ENCODE data around the gene INA. TPM values are rescaled to one million over a fixed set of nuclear protein-coding genes. Genes with fewer than 3 reads are reported as not detected.
"Not testable (repeated sequence)": the region's sequence is repeated elsewhere in the genome, so short reads cannot be mapped to it uniquely, and the experiment has no call there.

INA gene
- polyA plus RNA-seq, result 1 to 10 TPM in 1 of 3 donors, under 1 TPM in 1, not detected in 1; 0.03 to 1.1 TPM

DNA sequence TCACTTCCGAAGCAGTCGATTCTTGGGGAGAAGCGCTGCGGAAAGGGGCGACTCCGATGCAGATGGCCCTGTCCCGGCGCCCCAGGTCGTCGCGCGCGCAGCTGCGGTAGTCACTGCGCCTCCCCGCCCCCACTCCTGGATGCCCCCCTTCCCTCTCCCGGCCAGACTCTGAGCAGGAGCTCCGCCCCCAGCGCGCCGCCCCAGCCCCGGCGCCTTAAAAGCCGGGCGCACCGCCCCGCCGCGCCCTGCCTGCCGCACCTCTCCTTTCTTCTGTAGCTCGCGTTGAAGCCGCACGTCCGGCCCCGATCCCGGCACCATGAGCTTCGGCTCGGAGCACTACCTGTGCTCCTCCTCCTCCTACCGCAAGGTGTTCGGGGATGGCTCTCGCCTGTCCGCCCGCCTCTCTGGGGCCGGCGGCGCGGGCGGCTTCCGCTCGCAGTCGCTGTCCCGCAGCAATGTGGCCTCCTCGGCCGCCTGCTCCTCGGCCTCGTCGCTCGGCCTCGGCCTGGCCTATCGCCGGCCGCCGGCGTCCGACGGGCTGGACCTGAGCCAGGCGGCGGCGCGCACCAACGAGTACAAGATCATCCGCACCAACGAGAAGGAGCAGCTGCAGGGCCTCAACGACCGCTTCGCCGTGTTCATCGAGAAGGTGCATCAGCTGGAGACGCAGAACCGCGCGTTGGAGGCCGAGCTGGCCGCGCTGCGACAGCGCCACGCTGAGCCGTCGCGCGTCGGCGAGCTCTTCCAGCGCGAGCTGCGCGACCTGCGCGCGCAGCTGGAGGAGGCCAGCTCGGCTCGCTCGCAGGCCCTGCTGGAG lies at the start of gene INA:
Gene INA, plus strand, starts transcription at position 243 of the 817 bp plus-strand sequence. Its CDS starts 74 bp downstream, at position 317.
- WGBS, 3 donors, result 1 to 2% (median 1%) methylated on average over 85 to 104 of the region's 105 CpGs
- no peak within 1 kb of the TSS for H3K27ac ChIP-seq (ENCODE audit: low read depth, low read length)

DNA sequence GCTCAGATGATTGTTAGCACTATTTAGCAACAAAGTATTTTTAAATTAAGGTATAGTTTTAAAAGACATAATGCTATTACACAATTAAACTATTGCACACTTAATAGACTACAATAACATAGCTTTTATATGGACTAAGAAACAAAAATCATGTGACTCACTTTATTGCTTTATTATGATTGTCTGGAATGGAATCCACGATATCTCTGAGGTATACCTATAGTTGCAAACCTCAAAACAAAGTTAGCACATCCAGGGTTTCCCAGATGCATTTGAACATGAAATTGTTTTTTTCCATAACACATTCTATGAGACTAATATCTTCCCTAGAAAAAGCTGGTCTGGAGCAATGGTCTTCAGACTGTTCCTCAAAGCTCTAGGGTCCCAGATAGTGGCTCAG lies 49.5 kb upstream of the INA start:
- H3K27ac ChIP-seq (ENCODE audit: low read depth, low read length), result no peak overlapping the region
- 94 to 96% (median 96%) methylated on average over 1 of the region's 1 CpG for whole genome bisulfite sequencing, 3 donors

- WGBS, 3 donors, result 32 to 52% (median 37%) methylated on average over 4 of the region's 4 CpGs
- H3K27ac ChIP-seq (ENCODE audit: low read depth, low read length), result no peak overlapping the region
Observed at GRCh38 chr10:103231047-103231551, 45.8 kb upstream of the INA start.

- 71 to 80% (median 75%) methylated on average over 3 of the region's 3 CpGs for WGBS, 3 donors
- no peak overlapping the region for H3K27ac ChIP-seq (ENCODE audit: low read depth, low read length)
Observed at GRCh38 chr10:103232131-103232673, 44.7 kb upstream of the INA start.

- H3K27ac ChIP-seq (ENCODE audit: low read depth, low read length), result no peak overlapping the region
- WGBS, 3 donors, result 63 to 71% (median 70%) methylated on average over 7 of the region's 7 CpGs
Observed at GRCh38 chr10:103232772-103233488, 44.0 kb upstream of the INA start.

DNA sequence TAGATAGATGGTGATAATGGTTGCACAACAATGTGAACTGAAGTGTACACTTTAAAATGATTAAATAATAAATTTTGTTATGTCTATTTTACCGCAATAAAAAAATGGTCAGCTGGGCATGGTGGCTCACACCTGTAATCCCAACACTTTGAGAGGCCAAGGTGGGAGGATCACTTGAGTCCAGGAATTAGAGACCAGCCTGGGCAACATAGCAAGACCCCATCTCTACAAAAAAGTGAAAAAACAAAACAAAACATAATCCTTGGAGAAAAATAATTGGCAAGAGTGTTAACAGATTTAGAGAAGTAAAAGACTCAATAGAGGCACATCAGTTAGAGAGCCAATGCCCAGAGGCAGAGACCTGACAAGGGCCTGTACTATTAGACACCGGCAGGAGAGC lies 41.2 kb upstream of the INA start:
- 95 to 96% (median 95%) methylated on average over 2 of the region's 2 CpGs for WGBS, 3 donors
- no peak overlapping the region for H3K27ac ChIP-seq (ENCODE audit: low read depth, low read length)

DNA sequence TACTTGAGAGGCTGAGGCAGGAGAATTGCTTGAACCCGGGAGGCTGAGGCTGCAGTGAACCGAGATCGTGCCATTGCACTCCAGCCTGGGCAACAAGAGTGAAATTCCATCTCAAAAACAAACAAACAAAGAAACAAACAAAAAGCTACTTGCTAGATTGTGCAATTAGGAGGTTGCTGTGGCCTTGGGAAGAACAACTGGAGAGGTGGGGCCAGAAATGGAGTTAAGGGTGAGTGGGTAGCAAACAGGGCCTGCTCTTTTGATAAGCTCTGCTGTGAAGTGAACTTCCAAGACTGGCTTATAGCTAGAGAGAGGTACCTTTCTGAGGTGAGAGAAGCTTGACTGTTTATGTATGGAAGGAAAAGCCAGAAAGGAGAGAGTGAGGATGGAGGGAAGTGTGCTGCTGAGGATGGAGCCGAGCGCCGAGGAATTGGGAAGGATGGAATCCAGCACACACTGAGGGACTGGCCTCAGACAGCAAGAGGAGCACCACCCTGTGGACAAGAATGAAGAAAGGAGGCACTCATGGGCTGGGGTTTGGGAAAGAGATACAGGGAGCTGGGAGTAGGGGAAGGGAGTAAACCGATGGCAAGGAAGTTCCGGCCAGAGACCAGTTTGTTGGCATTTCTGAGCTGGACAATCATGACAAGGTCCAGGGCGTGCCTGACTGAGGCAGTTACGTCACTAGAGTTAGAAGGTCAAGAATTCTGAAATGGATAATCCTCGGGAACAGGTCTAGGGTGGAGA lies 38.3 kb upstream of the INA start:
- 70 to 76% (median 72%) methylated on average over 11 of the region's 11 CpGs for WGBS, 3 donors
- H3K27ac ChIP-seq (ENCODE audit: low read depth, low read length), result no peak overlapping the region

DNA sequence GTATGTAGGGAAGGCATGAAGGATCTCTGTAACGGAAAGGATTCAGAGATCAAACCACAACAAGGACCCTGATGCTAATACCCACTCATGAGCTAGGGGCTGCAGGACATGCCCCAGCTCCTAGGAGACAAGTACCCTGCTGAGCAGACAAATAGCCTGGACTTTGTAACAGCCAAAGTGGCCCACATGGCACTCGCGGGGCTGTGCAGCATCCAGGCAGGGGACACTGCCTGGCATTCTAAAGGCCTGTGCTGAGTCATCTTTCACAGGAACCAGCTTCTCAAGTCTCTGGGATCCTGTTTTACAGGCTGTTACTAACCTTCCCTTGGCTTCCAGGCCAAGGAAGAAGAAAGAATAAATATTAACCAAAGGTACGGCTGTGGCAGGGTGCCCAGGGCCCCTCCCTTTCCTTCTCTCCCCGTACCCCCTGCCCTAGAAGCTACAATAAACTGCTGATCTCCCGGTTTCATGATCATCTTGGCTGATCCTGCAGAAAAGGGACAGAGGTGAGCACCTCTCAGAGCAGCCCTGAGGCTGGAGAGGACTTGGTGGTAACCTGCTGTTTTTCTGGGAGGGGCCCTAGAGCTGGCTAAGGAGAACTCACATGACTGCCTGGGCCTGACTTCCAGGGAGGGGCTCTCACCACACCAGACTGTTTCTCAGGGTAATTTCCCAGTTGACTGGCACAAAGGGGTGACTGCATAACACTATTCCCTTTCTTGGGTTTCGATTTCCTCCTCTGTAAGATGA lies 35.5 kb upstream of the INA start:
- 27 to 42% (median 34%) methylated on average over 7 of the region's 7 CpGs for WGBS, 3 donors
- H3K27ac ChIP-seq (ENCODE audit: low read depth, low read length), result no peak overlapping the region

DNA sequence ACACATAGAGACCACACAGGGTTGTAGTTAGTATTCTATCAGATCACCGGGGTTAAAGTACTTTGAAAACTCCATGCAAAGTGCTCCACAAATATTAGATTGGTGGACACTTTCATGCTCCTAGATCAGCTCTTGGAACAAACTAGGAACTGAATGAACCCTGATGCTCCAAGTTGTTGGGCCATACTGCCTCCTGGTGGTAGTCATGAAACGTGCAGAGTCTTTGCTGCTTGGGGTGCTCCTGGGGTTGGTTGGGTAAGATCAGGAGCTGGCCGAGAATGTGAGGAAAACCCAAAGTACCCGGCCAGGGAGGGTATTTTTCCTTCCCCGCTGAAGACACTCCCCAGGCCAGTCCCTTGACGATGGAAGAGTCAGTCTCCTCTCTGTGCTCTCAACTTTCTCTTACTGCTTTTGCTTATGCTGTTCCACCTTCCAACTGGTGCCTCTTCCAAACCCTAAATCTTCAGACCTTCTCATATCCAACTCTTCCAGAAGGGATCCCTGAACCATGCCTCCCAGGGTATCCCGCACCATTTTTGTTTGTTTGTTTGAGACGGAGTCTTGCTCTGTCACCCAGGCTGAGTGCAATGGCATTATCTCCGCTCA lies 32.2 kb upstream of the INA start:
- H3K27ac ChIP-seq (ENCODE audit: low read depth, low read length), result no peak overlapping the region
- WGBS, 3 donors, result 26 to 32% (median 29%) methylated on average over 9 of the region's 9 CpGs

DNA sequence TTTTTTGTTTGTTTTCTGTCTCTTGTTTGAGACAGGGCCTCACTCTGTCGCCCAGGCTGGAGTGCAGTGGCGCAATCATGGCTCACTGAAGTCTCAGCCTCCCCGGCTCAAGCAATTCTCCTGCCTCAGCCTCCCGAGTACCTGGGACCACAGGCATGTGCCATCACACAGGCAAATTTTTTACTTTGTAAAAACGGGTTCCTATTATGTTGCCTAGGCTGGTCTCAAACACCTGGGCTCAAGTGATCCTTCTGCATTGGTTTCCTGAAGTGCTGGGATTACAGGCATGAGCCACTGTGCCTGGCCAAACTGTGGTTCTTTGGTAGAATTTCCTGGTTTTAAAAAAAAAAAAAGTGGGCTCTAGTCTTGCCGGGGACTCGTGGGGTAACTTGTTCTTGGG lies 31.4 kb upstream of the INA start, which contains the start of gene RPEL1:
Gene RPEL1, plus strand, starts transcription at position 301 of the 400 bp plus-strand sequence. CDS start 110 bp downstream, outside the sequence.
- H3K27ac ChIP-seq (ENCODE audit: low read depth, low read length), result not testable (repeated sequence)
- 86 to 92% (median 88%) methylated on average over 7 of the region's 7 CpGs for WGBS, 3 donors

- 60 to 79% (median 79%) methylated on average over 4 of the region's 4 CpGs for WGBS, 3 donors
- no peak overlapping the region for H3K27ac ChIP-seq (ENCODE audit: low read depth, low read length)
Observed at GRCh38 chr10:103246324-103246723, 30.6 kb upstream of the INA start.

DNA sequence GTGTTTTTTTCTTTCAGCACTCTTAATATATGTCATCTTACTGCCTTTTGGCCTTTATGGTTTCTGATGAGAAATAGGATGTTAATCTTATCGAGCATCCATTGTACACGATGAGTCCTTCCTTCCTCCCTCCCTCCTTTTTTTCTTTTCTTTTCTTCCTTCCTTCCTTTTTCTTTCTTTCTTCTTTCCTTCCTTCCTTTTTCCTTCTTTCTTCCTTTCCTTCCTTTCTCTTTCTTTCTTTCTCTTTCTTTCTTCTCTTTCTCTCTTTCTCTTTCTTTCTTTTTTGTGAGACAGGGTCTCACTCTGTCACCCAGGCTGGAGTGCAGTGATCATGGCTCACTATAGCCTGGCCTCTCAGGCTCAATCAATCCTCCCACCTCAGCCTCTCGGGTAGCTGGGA lies 22.8 kb upstream of the INA start:
- H3K27ac ChIP-seq (ENCODE audit: low read depth, low read length), result no peak overlapping the region
- 67 to 79% (median 74%) methylated on average over 3 of the region's 3 CpGs for WGBS, 3 donors

DNA sequence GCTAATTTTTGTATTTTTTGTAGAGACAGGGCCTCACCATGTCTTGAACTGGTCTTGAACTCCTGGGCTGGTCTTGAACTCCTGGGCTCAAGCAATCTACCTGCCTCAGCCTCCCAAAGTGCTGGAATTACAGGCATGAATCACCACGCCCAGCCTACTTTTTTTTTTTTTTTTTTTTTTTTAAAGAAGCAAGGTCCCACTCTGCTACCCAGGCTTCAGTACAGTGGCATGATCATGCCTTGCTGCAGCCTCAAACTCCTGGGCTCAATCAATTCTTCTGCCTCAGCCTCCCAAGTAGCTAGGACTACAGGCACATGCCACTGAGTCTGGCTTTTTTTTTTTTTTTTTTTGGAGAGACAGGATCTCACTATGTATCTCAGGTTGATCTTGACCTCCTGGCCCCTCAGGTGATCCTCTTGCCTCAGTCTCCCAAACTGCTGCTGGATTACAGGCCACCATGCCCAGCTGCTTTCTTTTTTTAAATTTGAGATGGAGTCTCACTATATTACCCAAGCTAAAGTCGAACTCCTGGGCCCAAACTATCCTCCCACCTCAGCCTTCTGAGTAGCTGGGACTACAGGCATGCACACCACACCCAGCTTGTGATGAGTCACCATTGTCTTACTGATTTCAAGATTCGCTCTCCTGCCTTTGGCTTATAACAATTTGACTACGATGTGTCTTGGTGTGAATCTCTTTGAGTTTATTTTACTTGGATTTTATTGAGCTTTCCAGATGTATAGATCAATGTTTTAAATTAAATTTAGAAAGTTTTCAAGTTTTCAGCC lies 22.2 kb upstream of the INA start:
- 56 to 68% (median 58%) methylated on average over 4 of the region's 4 CpGs for WGBS, 3 donors
- H3K27ac ChIP-seq (ENCODE audit: low read depth, low read length), result no peak overlapping the region

GRCh38 chr10:103256613-103257012 lies 20.3 kb upstream of the INA start:
- H3K27ac ChIP-seq (ENCODE audit: low read depth, low read length), result no peak overlapping the region
- 93 to 96% (median 95%) methylated on average over 1 of the region's 1 CpG for WGBS, 3 donors

DNA sequence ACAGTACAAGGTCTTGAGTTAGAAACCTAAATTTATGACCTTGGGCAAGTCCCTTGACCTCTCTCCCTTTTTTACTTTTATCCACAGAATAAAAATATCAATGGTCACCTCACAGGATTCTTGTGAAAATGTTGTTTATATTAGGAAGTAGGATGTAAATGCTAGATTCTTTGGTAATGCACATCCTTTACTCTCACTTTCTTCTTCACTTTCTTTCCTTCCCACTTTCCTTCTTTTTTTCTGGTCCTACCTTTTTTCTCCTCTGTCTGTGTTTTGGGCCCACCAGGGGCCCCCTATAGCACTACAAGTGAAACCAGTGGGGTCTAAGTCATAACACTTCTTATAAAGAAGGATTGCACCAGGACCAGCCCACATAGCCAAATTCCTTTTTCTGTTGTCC lies 19.1 kb upstream of the INA start:
- no peak overlapping the region for H3K27ac ChIP-seq (ENCODE audit: low read depth, low read length)

DNA sequence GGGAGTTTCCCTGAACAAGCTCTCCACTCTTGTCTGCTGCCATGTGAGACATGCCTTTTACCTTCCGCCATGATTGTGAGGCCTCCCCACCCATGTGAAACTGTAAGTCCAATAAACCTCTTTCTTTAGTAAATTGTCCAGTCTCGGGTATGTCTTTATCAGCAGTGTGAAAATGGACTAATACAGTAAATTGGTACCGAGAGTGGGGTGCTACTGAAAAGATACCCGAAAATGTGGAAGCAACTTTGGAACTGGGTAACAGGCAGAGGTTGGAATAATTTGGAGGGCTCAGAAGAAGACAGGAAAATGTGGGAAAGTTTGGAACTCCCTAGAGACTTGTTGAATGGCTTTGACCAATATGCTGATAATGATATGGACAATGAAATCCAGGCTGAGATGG lies 18.0 kb upstream of the INA start:
- 85 to 94% (median 88%) methylated on average over 4 of the region's 4 CpGs for WGBS, 3 donors
- H3K27ac ChIP-seq (ENCODE audit: low read depth, low read length), result not testable (repeated sequence)

DNA sequence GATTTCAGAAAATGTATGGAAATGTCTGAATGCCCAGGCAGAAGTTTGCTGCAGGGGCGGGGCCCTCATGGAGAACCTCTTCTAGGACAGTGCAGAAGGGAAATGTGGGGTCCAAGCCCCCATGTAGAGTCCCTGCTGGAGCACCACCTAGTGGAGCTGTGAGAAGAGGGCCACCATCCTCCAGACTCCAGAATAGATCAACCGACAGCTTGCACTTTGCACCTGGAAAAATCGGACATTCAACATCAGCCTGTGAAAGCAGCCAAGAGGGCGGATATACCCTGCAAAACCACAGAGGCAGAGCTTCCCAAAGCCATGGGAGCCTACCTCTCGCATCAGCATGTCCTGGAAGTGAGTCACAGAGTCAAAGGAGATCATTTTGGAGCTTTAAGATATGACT lies 16.9 kb upstream of the INA start:
- WGBS, 3 donors, result 79 to 94% (median 92%) methylated on average over 5 of the region's 5 CpGs

More for the DNA sequence above, 16.9 kb upstream of the INA start:
- no peak overlapping the region for H3K27ac ChIP-seq (ENCODE audit: low read depth, low read length)

Data from adipose tissue (tissue), 3 donors.